ENCODE measurements around the gene RPA3.
A peak's percentile ranks its signal among the peaks of the same experiment; 100 is the strongest.

DNA sequence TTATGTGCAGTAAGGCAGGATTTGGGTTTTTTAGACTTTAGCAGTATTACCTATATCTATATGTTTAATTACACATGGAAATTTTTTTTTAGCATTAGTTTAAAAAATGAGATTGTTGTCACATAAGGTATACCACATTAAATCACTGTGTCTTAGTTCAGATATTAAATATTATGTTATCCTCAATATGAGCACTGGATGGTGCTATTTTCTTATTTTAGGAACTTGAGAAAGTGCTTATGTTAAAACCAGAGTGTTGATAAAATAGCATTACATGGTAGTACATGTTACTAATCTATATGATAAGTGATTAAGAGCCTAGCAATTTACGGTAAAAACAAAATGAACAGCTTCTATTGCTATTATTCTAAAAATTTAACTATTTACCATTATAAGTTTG lies 123.0 kb downstream of the RPA3 start:
- no peak for TF ChIP-seq POLR2A (IDR thresholded peaks at IDR 0.05)
- TF ChIP-seq, protein P1, sequence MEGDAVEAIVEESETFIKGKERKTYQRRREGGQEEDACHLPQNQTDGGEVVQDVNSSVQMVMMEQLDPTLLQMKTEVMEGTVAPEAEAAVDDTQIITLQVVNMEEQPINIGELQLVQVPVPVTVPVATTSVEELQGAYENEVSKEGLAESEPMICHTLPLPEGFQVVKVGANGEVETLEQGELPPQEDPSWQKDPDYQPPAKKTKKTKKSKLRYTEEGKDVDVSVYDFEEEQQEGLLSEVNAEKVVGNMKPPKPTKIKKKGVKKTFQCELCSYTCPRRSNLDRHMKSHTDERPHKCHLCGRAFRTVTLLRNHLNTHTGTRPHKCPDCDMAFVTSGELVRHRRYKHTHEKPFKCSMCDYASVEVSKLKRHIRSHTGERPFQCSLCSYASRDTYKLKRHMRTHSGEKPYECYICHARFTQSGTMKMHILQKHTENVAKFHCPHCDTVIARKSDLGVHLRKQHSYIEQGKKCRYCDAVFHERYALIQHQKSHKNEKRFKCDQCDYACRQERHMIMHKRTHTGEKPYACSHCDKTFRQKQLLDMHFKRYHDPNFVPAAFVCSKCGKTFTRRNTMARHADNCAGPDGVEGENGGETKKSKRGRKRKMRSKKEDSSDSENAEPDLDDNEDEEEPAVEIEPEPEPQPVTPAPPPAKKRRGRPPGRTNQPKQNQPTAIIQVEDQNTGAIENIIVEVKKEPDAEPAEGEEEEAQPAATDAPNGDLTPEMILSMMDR (IDR thresholded peaks at IDR 0.05), result peak in 1 of 4 experiments; percentile 31

Measured in uterus (tissue), 2 donors.